Measurements from ENCODE around the gene COL4A5. TPM values are rescaled to one million over a fixed set of nuclear protein-coding genes. Genes with fewer than 3 reads are reported as not detected.

The COL4A5 gene
- total RNA-seq, 4 donors from 2014 or later, result 32.8 to 60.9 (median 47.3) TPM

DNA sequence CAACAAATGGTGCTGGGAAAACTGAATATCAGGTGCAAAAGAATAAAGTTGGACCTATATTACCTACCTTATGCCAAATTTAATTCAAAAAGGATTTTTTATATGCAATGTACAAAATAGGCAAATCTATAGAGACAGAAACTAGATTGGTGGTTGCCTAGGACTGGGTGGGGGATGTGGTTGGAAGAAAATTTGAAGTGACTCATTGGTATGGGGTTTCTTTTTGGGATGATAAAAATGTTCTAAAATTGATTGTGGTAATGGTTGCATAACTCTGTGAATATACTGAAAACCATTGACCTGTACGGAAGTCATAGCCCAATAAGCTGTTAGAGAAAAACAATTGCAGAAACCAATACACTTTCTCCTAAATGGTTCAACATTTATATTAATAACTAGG is 72.1 kb downstream of the COL4A5 start:
- no peak for DNase-seq
- Histone ChIP-seq H3K27me3 (no peaks in the 10 kb centered on the region), H3K9me3 (no peaks in the 10 kb centered on the region), H3K4me3 (replicated peaks in 1 of 3) (no peak overlapping the region), H3K27ac (no peak overlapping the region), H3K36me3 (no peaks in the 10 kb centered on the region), H3K4me1 (no peaks in the 10 kb centered on the region)
- intact Hi-C loops (cut with DNase I), result no loop called here
- TF ChIP-seq CTCF (IDR thresholded peaks at IDR 0.05) (no peak), POLR2A (IDR thresholded peaks at IDR 0.05) (no peak)
- WGBS, 2 donors, result 92 to 97% methylated on average over 1 of the region's 1 CpG

GRCh38 chrX:108516184-108516583 is 76.5 kb downstream of the COL4A5 start:
- Histone ChIP-seq H3K27ac (no peak overlapping the region), H3K36me3 (no peaks in the 10 kb centered on the region), H3K4me3 (replicated peaks in 1 of 3) (no peak overlapping the region), H3K4me1 (no peaks in the 10 kb centered on the region), H3K9me3 (no peaks in the 10 kb centered on the region), H3K27me3 (no peaks in the 10 kb centered on the region)
- intact Hi-C loops (cut with DNase I), result no loop called here
- 71 to 86% methylated on average over 2 of the region's 2 CpGs for WGBS, 2 donors
- no peak for DNase-seq
- TF ChIP-seq CTCF (IDR thresholded peaks at IDR 0.05) (no peak), POLR2A (IDR thresholded peaks at IDR 0.05) (no peak)

GRCh38 chrX:108527724-108528123 is 88.1 kb downstream of the COL4A5 start:
- Histone ChIP-seq H3K4me3 (replicated peaks in 1 of 3) (no peak overlapping the region), H3K27ac (no peak overlapping the region), H3K4me1 (no peaks in the 10 kb centered on the region), H3K36me3 (no peaks in the 10 kb centered on the region), H3K9me3 (no peaks in the 10 kb centered on the region), H3K27me3 (no peaks in the 10 kb centered on the region)
- intact Hi-C loops (cut with DNase I), result no loop called here
- no peak for DNase-seq
- no CpG with 5 or more reads among the region's 3 CpGs for WGBS, 2 donors
- TF ChIP-seq POLR2A (IDR thresholded peaks at IDR 0.05), result no peak
- no peak for TF ChIP-seq CTCF (IDR thresholded peaks at IDR 0.05)

DNA sequence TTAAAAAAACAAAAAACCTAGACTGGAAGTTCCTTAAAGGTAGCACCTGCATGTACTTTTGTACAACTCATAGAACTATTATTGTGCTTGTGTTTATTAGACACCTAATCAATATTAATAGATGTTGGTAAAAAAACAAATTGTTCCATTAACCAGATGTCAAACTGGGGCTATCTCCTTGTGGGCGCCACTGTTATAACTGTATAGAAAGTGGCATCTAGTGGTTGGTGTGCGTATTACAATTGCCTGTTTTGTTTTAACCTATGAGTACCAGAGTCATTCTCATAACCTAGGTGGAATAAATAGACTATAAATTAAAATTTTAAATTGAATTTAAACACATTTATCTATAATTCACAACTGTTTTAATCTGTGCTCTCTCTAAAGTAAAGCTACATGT is 97.4 kb downstream of the COL4A5 start:
- Histone ChIP-seq H3K4me3 (replicated peaks in 1 of 3) (no peak overlapping the region), H3K9me3 (no peaks in the 10 kb centered on the region), H3K4me1 (peaks cover 0 to 6% of the 10 kb centered on the region in 2 donors), H3K36me3 (no peaks in the 10 kb centered on the region), H3K27me3 (no peaks in the 10 kb centered on the region), H3K27ac (no peak overlapping the region)
- 58 to 62% methylated on average over 2 of the region's 2 CpGs for WGBS, 2 donors
- TF ChIP-seq CTCF (IDR thresholded peaks at IDR 0.05) (peak; percentile 22 to 66 (median 42)), POLR2A (IDR thresholded peaks at IDR 0.05) (no peak)
- DNase-seq, result peak; percentile 5 to 6
- intact Hi-C loops (cut with DNase I), result no loop called here

DNA sequence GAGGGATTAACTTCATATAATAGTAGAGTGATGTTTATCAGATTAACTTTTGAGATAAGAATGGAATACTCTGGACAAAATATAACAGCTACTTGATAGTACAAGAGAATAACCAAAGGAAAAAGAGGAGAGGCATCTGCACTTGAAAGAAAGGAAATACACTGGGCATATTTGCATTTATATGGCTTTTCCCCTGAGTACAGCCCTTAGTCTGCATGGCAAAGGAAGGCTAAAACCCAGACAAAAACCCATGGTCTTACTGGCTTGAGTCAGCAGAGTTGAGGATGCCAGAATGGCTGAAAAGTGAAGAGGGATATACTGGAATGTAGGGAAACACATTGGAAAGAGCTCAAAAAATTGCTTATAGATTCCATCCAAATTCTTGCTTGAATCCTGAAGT is 101.6 kb downstream of the COL4A5 start:
- H3K27ac ChIP-seq, result no peak overlapping the region
- no peak for TF ChIP-seq POLR2A (IDR thresholded peaks at IDR 0.05)
- no peak for TF ChIP-seq CTCF (IDR thresholded peaks at IDR 0.05)
- peaks cover 0 to 6% of the 10 kb centered on the region in 2 donors for H3K4me1 ChIP-seq
- H3K9me3 ChIP-seq, result no peaks in the 10 kb centered on the region
- intact Hi-C loops (cut with DNase I), result no loop called here
- DNase-seq, result no peak
- H3K4me3 ChIP-seq (replicated peaks in 1 of 3), result no peak overlapping the region
- H3K36me3 ChIP-seq, result no peaks in the 10 kb centered on the region
- no peaks in the 10 kb centered on the region for H3K27me3 ChIP-seq
